ENCODE data around the gene ZNF580.

ZNF580 gene

GRCh38 chr19:55597501-55597921, 43.3 kb upstream of the ZNF580 start:
- H3K4me3 ChIP-seq (ENCODE audit: low read depth, low read length), result no peak overlapping the region
- no peak for DNase-seq (ENCODE audit: low read depth)
- no peak for TF ChIP-seq CTCF (IDR thresholded peaks at IDR 0.05; ENCODE audit: low read depth, low read length, missing control alignments)
- in situ Hi-C loops (cut with HindIII; ENCODE audit: low sequenced_read_pairs), result no loop called here

- H3K4me3 ChIP-seq (ENCODE audit: low read depth, low read length), result no peak overlapping the region
- DNase-seq (ENCODE audit: low read depth), result no peak
These were observed 42.8 kb upstream of the ZNF580 start for GRCh38 chr19:55598034-55598433.

GRCh38 chr19:55598719-55599467, 41.9 kb upstream of the ZNF580 start:
- TF ChIP-seq CTCF (IDR thresholded peaks at IDR 0.05; ENCODE audit: low read depth, low read length, missing control alignments), result no peak
- in situ Hi-C loops (cut with HindIII; ENCODE audit: low sequenced_read_pairs), result no loop called here
- H3K4me3 ChIP-seq (ENCODE audit: low read depth, low read length), result peak overlapping the region; percentile 80
- peak; percentile 91 for DNase-seq (ENCODE audit: low read depth)

More at GRCh38 chr19:55598034-55598433, 42.8 kb upstream of the ZNF580 start:
- TF ChIP-seq CTCF (IDR thresholded peaks at IDR 0.05; ENCODE audit: low read depth, low read length, missing control alignments), result no peak
- in situ Hi-C loops (cut with HindIII; ENCODE audit: low sequenced_read_pairs), result no loop called here

- no peak for TF ChIP-seq CTCF (IDR thresholded peaks at IDR 0.05; ENCODE audit: low read depth, low read length, missing control alignments)
- DNase-seq (ENCODE audit: low read depth), result peak; percentile 98
- H3K4me3 ChIP-seq (ENCODE audit: low read depth, low read length), result peak within 1 kb of the TSS; percentile 80
- in situ Hi-C loops (cut with HindIII; ENCODE audit: low sequenced_read_pairs), result no loop called here
These were observed 41.3 kb upstream of the ZNF580 start, which contains the start of gene FIZ1 for GRCh38 chr19:55599468-55599841. FIZ1 (minus strand) TSS chr19:55599517; CDS start chr19:55597865, 1,652 bp downstream.

GRCh38 chr19:55599842-55600661, 40.8 kb upstream of the ZNF580 start, which contains the start of gene ZNF524:
ZNF524 (plus strand) TSS chr19:55600288; CDS start chr19:55602113, 1,825 bp downstream.
- in situ Hi-C loops (cut with HindIII; ENCODE audit: low sequenced_read_pairs), result loop anchor here (10.0 to 25.0 kb wide), 2 partner anchors 245 to 1138 kb away; partner anchors contain the start of genes CDC42EP5, COX6B2 and LENG9
- peak; percentile 69 for DNase-seq (ENCODE audit: low read depth)

More at GRCh38 chr19:55599842-55600661, 40.8 kb upstream of the ZNF580 start, which contains the start of gene ZNF524:
- H3K4me3 ChIP-seq (ENCODE audit: low read depth, low read length), result peak within 1 kb of the TSS; percentile 80
- TF ChIP-seq CTCF (IDR thresholded peaks at IDR 0.05; ENCODE audit: low read depth, low read length, missing control alignments), result no peak
